HepG2 (cell line): ENCODE results near the gene ATP10D. TPM values are rescaled to one million over a fixed set of nuclear protein-coding genes. Genes with fewer than 3 reads are reported as not detected.

Source experiments
- ATAC-seq: fragments of 200-7000 bp; cut with Tn5 transposase; 3 replicates; pipeline ENCODE4 v1.9.1; 2020; ENCODE audit warnings: mild to moderate bottlenecking, moderate library complexity
- BruUV-seq: library from RNA; stranded (reverse); fragments of 400-500 nt; replicated peaks from 2 replicates; lab custom pipeline; 2021; lab: Mats Ljungman, UMichigan
- CTCF ChIA-PET: fragments of 300-600 bp; formaldehyde crosslinking; extraction: SDS; loops from one replicate; lab custom pipeline; 2021; ENCODE audit warnings: low total read pairs, inconsistent platforms, low intra/inter-chr PET ratio; lab: Yijun Ruan, JAX
- POLR2A ChIA-PET: fragments of 350-600 bp; sonication (Branson Sonifier 250); formaldehyde crosslinking; loops from one replicate; lab custom pipeline; 2020; ENCODE audit warnings: antibody characterized with exemption, inconsistent platforms; lab: Yijun Ruan, JAX
- DNase-seq: peaks from one replicate; pipeline ENCODE4 v3.0.0-alpha.2; 2015; ENCODE audit warnings: low spot score
- FAIRE-seq: peaks from 3 replicates; lab custom pipeline; 2011; peaks lifted over from hg19 to GRCh38; lab: Jason Lieb, UNC
- H2AFZ ChIP-seq: one replicate; pipeline ENCODE4 v1.6.1; 2011; ENCODE audit warnings: low read length, inconsistent platforms
- H3K27ac ChIP-seq: fragments of 300-600 bp; 3 replicates; pipeline ENCODE4 v1.8.0; 2011; ENCODE audit warnings: mixed run types, mild to moderate bottlenecking, mixed read lengths, low read length, inconsistent platforms; ENCODE audit not compliant: insufficient read depth; ENCODE audit errors: extremely low read length
- H3K27me3 ChIP-seq, 2 experiments: fragments of 200-600 bp in 1 of 2; 2 replicates in 1 of 2; 3 replicates in 1 of 2; pipeline versions ENCODE4 v1.6.0 to v1.8.0; 2011; ENCODE audit warnings: low read length in 2 of 2, mild to moderate bottlenecking in 2 of 2, moderate library complexity in 2 of 2, inconsistent platforms in 1 of 2; ENCODE audit not compliant: insufficient read depth in 2 of 2, control insufficient read depth in 1 of 2
- H3K36me3 ChIP-seq, 2 experiments: fragments of 200-600 bp in 1 of 2; replicated peaks in 1 of 2; 2 replicates in 1 of 2; 3 replicates in 1 of 2; pipeline versions ENCODE4 v1.5.1 to v1.8.0; 2011; ENCODE audit warnings: low read length in 2 of 2, inconsistent platforms in 1 of 2; ENCODE audit not compliant: insufficient read depth in 2 of 2, control insufficient read depth in 1 of 2
- H3K4me1 ChIP-seq: 2 replicates; pipeline ENCODE4 v1.5.1; 2012; ENCODE audit warnings: low read length, inconsistent platforms; ENCODE audit not compliant: insufficient read depth
- H3K4me2 ChIP-seq: 2 replicates; pipeline ENCODE4 v1.6.0; 2011; ENCODE audit warnings: low read depth, low read length, inconsistent platforms
- H3K4me3 ChIP-seq, 3 experiments: fragments of 200-600 bp in 1 of 3; sonication (generic), shearing (Covaris generic) in 1 of 3; replicated peaks in 1 of 3; 2 replicates each; pipeline ENCODE4 v1.5.1; 2011 to 2016; ENCODE audit warnings: low read length in 3 of 3, inconsistent platforms in 2 of 3, low read depth in 2 of 3, mild to moderate bottlenecking in 2 of 3, control low read depth in 1 of 3, mixed read lengths in 1 of 3; ENCODE audit not compliant: insufficient read depth in 1 of 3
- H3K79me2 ChIP-seq: one replicate; pipeline ENCODE4 v1.6.1; 2011; ENCODE audit warnings: low read length, inconsistent platforms; ENCODE audit not compliant: insufficient read depth
- H3K9ac ChIP-seq: 2 replicates; pipeline ENCODE4 v1.6.0; 2011; ENCODE audit warnings: mild to moderate bottlenecking, low read depth, low read length, inconsistent platforms; ENCODE audit not compliant: insufficient read depth
- H3K9me3 ChIP-seq: 2 replicates; pipeline ENCODE4 v1.5.1; 2012; ENCODE audit warnings: mild to moderate bottlenecking, low read length
- H4K20me1 ChIP-seq: 2 replicates; pipeline ENCODE4 v1.6.0; 2011; ENCODE audit warnings: inconsistent platforms, mild to moderate bottlenecking, low read length, moderate library complexity; ENCODE audit not compliant: insufficient read depth
- ARID3A ChIP-seq: IDR thresholded peaks from 2 replicates; pipeline ENCODE4 v1.6.1; 2012; ENCODE audit warnings: low read depth, low read length, improper control_type of control experiment
- HCFC1 ChIP-seq: fragments of 150-350 bp; IDR thresholded peaks from 2 replicates; pipeline ENCODE4 v1.6.1; 2014; ENCODE audit warnings: low read depth, low read length
- PAX8 ChIP-seq: sonication (generic); formaldehyde crosslinking; IDR thresholded peaks from 2 replicates; pipeline ENCODE4 v1.8.0; 2022; ENCODE audit warnings: mild to moderate bottlenecking, missing genetic modification reagents, borderline replicate concordance
- RFX1 ChIP-seq: fragments of 450-650 bp; IDR thresholded peaks from 2 replicates; pipeline ENCODE4 v1.6.1; 2017
- SAP130 ChIP-seq: IDR thresholded peaks from 2 replicates; pipeline ENCODE4 v1.6.1; 2016; ENCODE audit warnings: low read depth
- SIN3B ChIP-seq: fragments of 150-350 bp; IDR thresholded peaks from 2 replicates; pipeline ENCODE4 v1.6.1; 2014; ENCODE audit warnings: low read length
- ZFP36L2 ChIP-seq: sonication (generic); formaldehyde crosslinking; IDR thresholded peaks from 2 replicates; pipeline ENCODE4 v1.4.0; 2020; ENCODE audit warnings: missing genetic modification reagents
- ZNF616 ChIP-seq: sonication (generic); formaldehyde crosslinking; IDR thresholded peaks from 2 replicates; pipeline ENCODE4 v1.5.0; 2020; ENCODE audit warnings: low read depth, mild to moderate bottlenecking, missing genetic modification reagents
- WGBS: methylation state at CpG from one replicate; pipeline ENCODE4 v1.1.6; 2017; ENCODE audit warnings: low lambda C conversion rate; 5-methylcytosine and 5-hydroxymethylcytosine counted together
- in situ Hi-C: cut with HindIII; loops from 2 replicates; pipeline ENCODE4 v1.10.0; 2017; ENCODE audit warnings: low pct_unique_long_range_greater_than_20kb; ENCODE audit not compliant: extremely low pct_ligation_motif_present
- intact Hi-C: fragments of 100-400 bp; cut with micrococcal nuclease; formaldehyde crosslinking; loops from one replicate; pipeline ENCODE4 v1.10.0; 2022; ENCODE audit not compliant: unreplicated experiment
- polyA plus RNA-seq, 8 experiments: library from polyadenylated mRNA; depleted of rRNA in 3 of 8; stranded (reverse) in 7 of 8; unstranded in 1 of 8; fragments of >200 nt; fragmentation: Illumina TruSeq in 4 of 8; extraction: Trizol in 4 of 8; gene quantifications; 2 replicates each; pipeline versions ENCODE4 v1.2.1 to v1.2.3, GENCODE V29; 2011 to 2016; ENCODE audit warnings: low read depth in 4 of 8, missing spikeins in 1 of 8, mixed read lengths in 1 of 8; ENCODE audit not compliant: insufficient read depth in 1 of 8
- total RNA-seq, 5 experiments: library from RNA; depleted of rRNA; stranded (reverse); fragments of >200 nt; fragmentation: Illumina TruSeq; extraction: Trizol; gene quantifications; 2 replicates each; pipeline ENCODE4 v1.2.3, GENCODE V29; 2016; ENCODE audit warnings: low read depth in 1 of 5

ATP10D gene
- total and polyA plus RNA-seq, 2 of the 13 experiments (the other 11 are each of a cell fraction or from before 2014, with no cell fraction given) = 2.2 to 9.8 TPM

DNA sequence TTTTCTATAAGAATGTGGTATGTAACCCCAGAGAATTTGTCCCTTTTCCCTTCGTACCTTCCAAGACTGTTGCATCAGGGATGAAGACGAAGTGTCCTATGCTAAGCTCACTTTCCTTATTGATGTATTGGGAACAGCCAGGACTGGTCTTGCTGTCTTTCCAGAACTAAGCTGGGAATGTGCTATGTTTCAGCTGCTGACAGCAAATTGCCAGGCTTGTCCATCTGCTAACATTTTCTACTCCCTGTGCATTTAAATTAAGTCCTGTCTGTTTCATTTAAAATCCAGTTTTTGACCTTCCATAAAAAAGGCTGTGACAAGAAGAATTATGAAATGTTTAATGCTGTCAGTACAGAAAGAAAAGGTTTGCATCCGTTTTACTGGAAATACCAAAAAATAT, 87.9 kb downstream of the ATP10D start:
- no peak for TF ChIP-seq RFX1
- Histone ChIP-seq H3K79me2 (no peaks in the 10 kb centered on the region), H3K27ac (no peak overlapping the region), H3K4me3 (no peak overlapping the region), H3K9ac (no peak overlapping the region), H3K4me1 (no peaks in the 10 kb centered on the region), H3K27me3 (no peaks in the 10 kb centered on the region), H3K9me3 (no peaks in the 10 kb centered on the region), H3K4me2 (no peak overlapping the region), H2AFZ (no peak overlapping the region), H4K20me1 (no peaks in the 10 kb centered on the region), H3K36me3 (no peaks in the 10 kb centered on the region)
- POLR2A ChIA-PET = no interaction called here
- intact Hi-C loops = no loop called here
- no TSS peak for BruUV-seq
- in situ Hi-C loops = no loop called here
- WGBS = 64% methylated on average over 3 of the region's 3 CpGs
- FAIRE-seq (no peak), DNase-seq (no peak), ATAC-seq (no peak)
- CTCF ChIA-PET = no interaction called here

GRCh38 chr4:47577779-47578553, 92.9 kb downstream of the ATP10D start:
- no peaks in the 10 kb centered on the region for H4K20me1 ChIP-seq
- no peaks in the 10 kb centered on the region for H3K4me1 ChIP-seq
- H3K79me2 ChIP-seq = no peaks in the 10 kb centered on the region
- DNase-seq (no peak), ATAC-seq (no peak), FAIRE-seq (no peak)
- intact Hi-C loops (no loop called here), in situ Hi-C loops (no loop called here)
- no TSS peak for BruUV-seq
- no peak overlapping the region for H3K27ac ChIP-seq
- no peaks in the 10 kb centered on the region for H3K9me3 ChIP-seq
- ChIA-PET CTCF (no interaction called here), POLR2A (no interaction called here)
- no peak overlapping the region for H3K4me2 ChIP-seq
- no peaks in the 10 kb centered on the region for H3K36me3 ChIP-seq
- H3K4me3 ChIP-seq = no peak overlapping the region
- 39% methylated on average over 7 of the region's 7 CpGs for WGBS
- no peak for TF ChIP-seq SIN3B
- no peak for TF ChIP-seq HCFC1
- TF ChIP-seq ZFP36L2 (CRISPR knock-in tag) = no peak
- no peak for TF ChIP-seq PAX8 (CRISPR knock-in tag)
- no peak for TF ChIP-seq SAP130 (CRISPR knock-in tag)
- TF ChIP-seq ZNF616 = no peak
- TF ChIP-seq ARID3A = no peak
- no peak overlapping the region for H3K9ac ChIP-seq
- H3K27me3 ChIP-seq = no peaks in the 10 kb centered on the region
- no peak overlapping the region for H2AFZ ChIP-seq
